Activated CD8-positive, alpha-beta T cell treated with anti-CD3 and anti-CD28 coated beads for 36 hours (primary cell): ENCODE measurements around the gene NKAIN2. TPM values are rescaled to one million over a fixed set of nuclear protein-coding genes. Genes with fewer than 3 reads are reported as not detected.

Experiments
- ATAC-seq: fragments of 200-7000 bp; cut with Tn5 transposase; one replicate; pipeline ENCODE4 v1.10.0; 2021; ENCODE audit warnings: mild to moderate bottlenecking, moderate library complexity
- CTCF ChIA-PET: fragments of 350-600 bp; sonication (Branson Sonifier 250); formaldehyde crosslinking; loops from one replicate; lab custom pipeline; 2021; ENCODE audit warnings: antibody characterized with exemption; lab: Charles Lee
- POLR2A ChIA-PET: fragments of 350-600 bp; sonication (Branson Sonifier 250); formaldehyde crosslinking; loops from one replicate; lab custom pipeline; 2021; ENCODE audit warnings: antibody characterized with exemption; lab: Charles Lee
- DNase-seq: peaks from one replicate; pipeline ENCODE4 v3.0.0-alpha.2; 2020
- H3K27ac Mint-ChIP-seq: one replicate; pipeline ENCODE4 v1.8.0; 2021; ENCODE audit warnings: mild to moderate bottlenecking, mixed read lengths
- H3K27me3 Mint-ChIP-seq: one replicate; pipeline ENCODE4 v1.8.0; 2021; ENCODE audit warnings: mixed read lengths
- H3K36me3 Mint-ChIP-seq: one replicate; pipeline ENCODE4 v1.8.0; 2021; ENCODE audit warnings: low read depth, mixed read lengths
- H3K4me1 Mint-ChIP-seq: one replicate; pipeline ENCODE4 v1.8.0; 2021; ENCODE audit warnings: low read depth, mixed read lengths
- H3K4me3 Mint-ChIP-seq: one replicate; pipeline ENCODE4 v1.8.0; 2021; ENCODE audit warnings: mild to moderate bottlenecking, moderate library complexity, mixed read lengths
- H3K9me3 Mint-ChIP-seq: one replicate; pipeline ENCODE4 v1.8.0; 2021; ENCODE audit warnings: mixed read lengths
- CTCF ChIP-seq: fragments of 200-600 bp; IDR thresholded peaks from one replicate; pipeline ENCODE4 v1.8.0; 2022; ENCODE audit warnings: antibody characterized with exemption, mild to moderate bottlenecking
- intact Hi-C: fragments of 100-400 bp; cut with micrococcal nuclease; formaldehyde crosslinking; loops from one replicate; pipeline ENCODE4 v1.10.0; 2022
- total RNA-seq, 2 experiments: library from RNA; stranded (reverse); gene quantifications; one replicate each; pipeline ENCODE4 v1.2.3, GENCODE V29; 2021

Gene NKAIN2
- total RNA-seq, 2 experiments from 2014 or later, result not detected

GRCh38 chr6:124753001-124753400, 949.3 kb downstream of the NKAIN2 start:
- peaks cover 2% of the 10 kb centered on the region for H3K9me3 Mint-ChIP-seq
- no peak for TF ChIP-seq CTCF
- no peak overlapping the region for H3K4me3 Mint-ChIP-seq
- H3K4me1 Mint-ChIP-seq, result no peaks in the 10 kb centered on the region
- ATAC-seq (no peak), DNase-seq (no peak)
- intact Hi-C loops, result no loop called here
- ChIA-PET CTCF (no interaction called here), POLR2A (no interaction called here)
- no peaks in the 10 kb centered on the region for H3K36me3 Mint-ChIP-seq
- H3K27me3 Mint-ChIP-seq, result no peaks in the 10 kb centered on the region
- H3K27ac Mint-ChIP-seq, result no peak overlapping the region

- peaks cover 2% of the 10 kb centered on the region for H3K9me3 Mint-ChIP-seq
- intact Hi-C loops, result no loop called here
- no peak for TF ChIP-seq CTCF
- H3K36me3 Mint-ChIP-seq, result no peaks in the 10 kb centered on the region
- DNase-seq (no peak), ATAC-seq (no peak)
- H3K27me3 Mint-ChIP-seq, result no peaks in the 10 kb centered on the region
- H3K4me1 Mint-ChIP-seq, result no peaks in the 10 kb centered on the region
- POLR2A ChIA-PET, result no interaction called here
- no peak overlapping the region for H3K27ac Mint-ChIP-seq
- CTCF ChIA-PET, result no interaction called here
- H3K4me3 Mint-ChIP-seq, result no peak overlapping the region
These were observed 950.0 kb downstream of the NKAIN2 start for GRCh38 chr6:124753562-124754105.

- no peak for DNase-seq
- Mint-ChIP-seq H3K4me3 (no peak overlapping the region), H3K27me3 (no peaks in the 10 kb centered on the region), H3K9me3 (peaks cover 2% of the 10 kb centered on the region), H3K36me3 (no peaks in the 10 kb centered on the region), H3K27ac (no peak overlapping the region), H3K4me1 (no peaks in the 10 kb centered on the region)
- CTCF ChIA-PET, result no interaction called here
- TF ChIP-seq CTCF, result no peak
- no peak for ATAC-seq
- POLR2A ChIA-PET, result no interaction called here
- intact Hi-C loops, result no loop called here
These were observed 951.7 kb downstream of the NKAIN2 start for GRCh38 chr6:124755321-124755720.

- ChIA-PET CTCF (no interaction called here), POLR2A (no interaction called here)
- no peak overlapping the region for H3K27ac Mint-ChIP-seq
- DNase-seq, result no peak
- no peaks in the 10 kb centered on the region for H3K4me1 Mint-ChIP-seq
- no peaks in the 10 kb centered on the region for H3K36me3 Mint-ChIP-seq
- no peak for TF ChIP-seq CTCF
- H3K4me3 Mint-ChIP-seq, result no peak overlapping the region
- peaks cover 2% of the 10 kb centered on the region for H3K9me3 Mint-ChIP-seq
- intact Hi-C loops, result no loop called here
- H3K27me3 Mint-ChIP-seq, result no peaks in the 10 kb centered on the region
- no peak for ATAC-seq
These were observed 953.9 kb downstream of the NKAIN2 start for GRCh38 chr6:124757560-124757959.

- no peak for TF ChIP-seq CTCF
- ATAC-seq (no peak), DNase-seq (no peak)
- intact Hi-C loops, result no loop called here
- Mint-ChIP-seq H3K9me3 (peaks cover 2% of the 10 kb centered on the region), H3K4me1 (no peaks in the 10 kb centered on the region), H3K36me3 (no peaks in the 10 kb centered on the region), H3K27ac (no peak overlapping the region), H3K4me3 (no peak overlapping the region), H3K27me3 (no peaks in the 10 kb centered on the region)
- ChIA-PET CTCF (no interaction called here), POLR2A (no interaction called here)
These were observed 955.0 kb downstream of the NKAIN2 start for GRCh38 chr6:124758663-124759062.
